T-helper 2 cell treated with Interferon-gamma antibody and Interleukin-4, amounts not matched to agents 5 μg/mL and 100 μg/mL, for 36 hours (primary cell): ENCODE data around the gene SMARCA1.
A peak's percentile ranks its signal among the peaks of the same experiment; 100 is the strongest.
"Not testable (repeated sequence)": the region's sequence is repeated elsewhere in the genome, so short reads cannot be mapped to it uniquely, and the experiment has no call there.

Source experiments
- DNase-seq: peaks from one replicate; pipeline ENCODE4 v3.0.0; 2021; ENCODE audit warnings: low spot score
- H3K27ac Mint-ChIP-seq: one replicate; pipeline ENCODE4 v1.8.0; 2021; ENCODE audit warnings: mild to moderate bottlenecking, mixed read lengths
- H3K27me3 Mint-ChIP-seq: one replicate; pipeline ENCODE4 v1.8.0; 2021; ENCODE audit warnings: low read depth, mixed read lengths
- H3K36me3 Mint-ChIP-seq: one replicate; pipeline ENCODE4 v1.8.0; 2021; ENCODE audit warnings: low read depth, mixed read lengths
- H3K4me1 Mint-ChIP-seq: one replicate; pipeline ENCODE4 v1.8.0; 2021; ENCODE audit warnings: low read depth, mixed read lengths
- H3K4me3 Mint-ChIP-seq: one replicate; pipeline ENCODE4 v1.8.0; 2022; ENCODE audit warnings: mild to moderate bottlenecking, moderate library complexity, mixed read lengths
- H3K9me3 Mint-ChIP-seq: one replicate; pipeline ENCODE4 v1.8.0; 2021; ENCODE audit warnings: mixed read lengths

The SMARCA1 gene

GRCh38 chrX:129523079-129523911 lies at the start of gene SMARCA1:
SMARCA1 (minus strand) TSS chrX:129523490; CDS start chrX:129523370, 120 bp downstream.
- H3K27me3 Mint-ChIP-seq = peaks cover 43% of the 10 kb centered on the region
- peaks cover 5% of the 10 kb centered on the region for H3K4me1 Mint-ChIP-seq
- H3K4me3 Mint-ChIP-seq = peak within 1 kb of the TSS; percentile 68
- no peaks in the 10 kb centered on the region for H3K36me3 Mint-ChIP-seq
- DNase-seq = no peak
- no peaks in the 10 kb centered on the region for H3K9me3 Mint-ChIP-seq
- H3K27ac Mint-ChIP-seq = no peak within 1 kb of the TSS

- Mint-ChIP-seq H3K36me3 (peaks cover 2% of the 10 kb centered on the region), H3K4me3 (no peak overlapping the region), H3K4me1 (no peaks in the 10 kb centered on the region), H3K27ac (no peak overlapping the region), H3K9me3 (no peaks in the 10 kb centered on the region), H3K27me3 (no peaks in the 10 kb centered on the region)
- no peak for DNase-seq
These were observed 49.1 kb upstream of the SMARCA1 start for GRCh38 chrX:129572422-129572821.

GRCh38 chrX:129568349-129568748 lies 45.1 kb upstream of the SMARCA1 start:
- Mint-ChIP-seq H3K27me3 (no peaks in the 10 kb centered on the region), H3K9me3 (no peaks in the 10 kb centered on the region), H3K4me3 (no peak overlapping the region), H3K36me3 (peaks cover 5% of the 10 kb centered on the region), H3K27ac (no peak overlapping the region), H3K4me1 (peaks cover 7% of the 10 kb centered on the region)
- no peak for DNase-seq

- H3K27me3 Mint-ChIP-seq = no peaks in the 10 kb centered on the region
- no peaks in the 10 kb centered on the region for H3K9me3 Mint-ChIP-seq
- no peak overlapping the region for H3K27ac Mint-ChIP-seq
- DNase-seq = no peak
- H3K4me1 Mint-ChIP-seq = peaks cover 7% of the 10 kb centered on the region
- H3K4me3 Mint-ChIP-seq = no peak overlapping the region
- H3K36me3 Mint-ChIP-seq = peaks cover 13% of the 10 kb centered on the region
These were observed 42.8 kb upstream of the SMARCA1 start for GRCh38 chrX:129566073-129566472.

- H3K4me3 Mint-ChIP-seq = no peak overlapping the region
- H3K4me1 Mint-ChIP-seq = peaks cover 7% of the 10 kb centered on the region
- no peak for DNase-seq
- H3K27me3 Mint-ChIP-seq = no peaks in the 10 kb centered on the region
- no peak overlapping the region for H3K27ac Mint-ChIP-seq
- no peaks in the 10 kb centered on the region for H3K9me3 Mint-ChIP-seq
- H3K36me3 Mint-ChIP-seq = peaks cover 13% of the 10 kb centered on the region
These were observed 41.9 kb upstream of the SMARCA1 start for GRCh38 chrX:129565046-129565650.

GRCh38 chrX:129564345-129564744 lies 41.1 kb upstream of the SMARCA1 start:
- not testable (repeated sequence) for H3K4me3 Mint-ChIP-seq, H3K9me3 Mint-ChIP-seq, H3K4me1 Mint-ChIP-seq, H3K27me3 Mint-ChIP-seq, H3K27ac Mint-ChIP-seq, DNase-seq
- H3K36me3 Mint-ChIP-seq = peaks cover 18% of the 10 kb centered on the region

- no peaks in the 10 kb centered on the region for H3K27me3 Mint-ChIP-seq
- H3K4me3 Mint-ChIP-seq = no peak overlapping the region
- peaks cover 7% of the 10 kb centered on the region for H3K4me1 Mint-ChIP-seq
- peaks cover 18% of the 10 kb centered on the region for H3K36me3 Mint-ChIP-seq
- no peak overlapping the region for H3K27ac Mint-ChIP-seq
- DNase-seq = no peak
- no peaks in the 10 kb centered on the region for H3K9me3 Mint-ChIP-seq
These were observed 38.2 kb upstream of the SMARCA1 start for GRCh38 chrX:129561453-129561852.

GRCh38 chrX:129559783-129560182 lies 36.5 kb upstream of the SMARCA1 start:
- Mint-ChIP-seq H3K9me3 (no peaks in the 10 kb centered on the region), H3K27ac (no peak overlapping the region), H3K4me1 (no peaks in the 10 kb centered on the region), H3K4me3 (no peak overlapping the region), H3K27me3 (no peaks in the 10 kb centered on the region), H3K36me3 (peaks cover 15% of the 10 kb centered on the region)
- no peak for DNase-seq

- Mint-ChIP-seq H3K4me3 (no peak overlapping the region), H3K36me3 (peaks cover 12% of the 10 kb centered on the region), H3K27me3 (no peaks in the 10 kb centered on the region), H3K9me3 (no peaks in the 10 kb centered on the region), H3K4me1 (no peaks in the 10 kb centered on the region), H3K27ac (no peak overlapping the region)
- DNase-seq = no peak
These were observed 34.7 kb upstream of the SMARCA1 start for GRCh38 chrX:129557844-129558480.

- no peak overlapping the region for H3K27ac Mint-ChIP-seq
- DNase-seq = no peak
- no peaks in the 10 kb centered on the region for H3K9me3 Mint-ChIP-seq
- no peaks in the 10 kb centered on the region for H3K4me1 Mint-ChIP-seq
- no peaks in the 10 kb centered on the region for H3K27me3 Mint-ChIP-seq
- H3K36me3 Mint-ChIP-seq = peaks cover 4% of the 10 kb centered on the region
- no peak overlapping the region for H3K4me3 Mint-ChIP-seq
These were observed 33.6 kb upstream of the SMARCA1 start for GRCh38 chrX:129556806-129557315.

- DNase-seq, H3K4me3 Mint-ChIP-seq, H3K9me3 Mint-ChIP-seq, H3K27ac Mint-ChIP-seq, H3K27me3 Mint-ChIP-seq, H3K36me3 Mint-ChIP-seq, H3K4me1 Mint-ChIP-seq: not testable (repeated sequence)
These were observed 31.5 kb upstream of the SMARCA1 start for GRCh38 chrX:129554816-129555215.

- no peak for DNase-seq
- no peak overlapping the region for H3K4me3 Mint-ChIP-seq
- H3K27ac Mint-ChIP-seq = no peak overlapping the region
- H3K36me3 Mint-ChIP-seq = no peaks in the 10 kb centered on the region
- H3K27me3 Mint-ChIP-seq = no peaks in the 10 kb centered on the region
- no peaks in the 10 kb centered on the region for H3K4me1 Mint-ChIP-seq
- H3K9me3 Mint-ChIP-seq = no peaks in the 10 kb centered on the region
These were observed 30.5 kb upstream of the SMARCA1 start for GRCh38 chrX:129553619-129554288.

GRCh38 chrX:129549124-129549523 lies 25.8 kb upstream of the SMARCA1 start:
- no peaks in the 10 kb centered on the region for H3K27me3 Mint-ChIP-seq
- H3K27ac Mint-ChIP-seq = no peak overlapping the region
- no peaks in the 10 kb centered on the region for H3K4me1 Mint-ChIP-seq
- DNase-seq = no peak
- H3K4me3 Mint-ChIP-seq = no peak overlapping the region
- no peaks in the 10 kb centered on the region for H3K36me3 Mint-ChIP-seq
- no peaks in the 10 kb centered on the region for H3K9me3 Mint-ChIP-seq

GRCh38 chrX:129545408-129545807 lies 22.1 kb upstream of the SMARCA1 start:
- Mint-ChIP-seq H3K27me3 (no peaks in the 10 kb centered on the region), H3K27ac (no peak overlapping the region), H3K4me1 (no peaks in the 10 kb centered on the region), H3K36me3 (no peaks in the 10 kb centered on the region), H3K9me3 (no peaks in the 10 kb centered on the region), H3K4me3 (no peak overlapping the region)
- no peak for DNase-seq
